Measurements from ENCODE around the gene RASGEF1B. TPM values are rescaled to one million over a fixed set of nuclear protein-coding genes. Genes with fewer than 3 reads are reported as not detected.

RASGEF1B gene
- total RNA-seq, 4 donors from 2014 or later = 23.1 to 80.1 (median 29.5) TPM

DNA sequence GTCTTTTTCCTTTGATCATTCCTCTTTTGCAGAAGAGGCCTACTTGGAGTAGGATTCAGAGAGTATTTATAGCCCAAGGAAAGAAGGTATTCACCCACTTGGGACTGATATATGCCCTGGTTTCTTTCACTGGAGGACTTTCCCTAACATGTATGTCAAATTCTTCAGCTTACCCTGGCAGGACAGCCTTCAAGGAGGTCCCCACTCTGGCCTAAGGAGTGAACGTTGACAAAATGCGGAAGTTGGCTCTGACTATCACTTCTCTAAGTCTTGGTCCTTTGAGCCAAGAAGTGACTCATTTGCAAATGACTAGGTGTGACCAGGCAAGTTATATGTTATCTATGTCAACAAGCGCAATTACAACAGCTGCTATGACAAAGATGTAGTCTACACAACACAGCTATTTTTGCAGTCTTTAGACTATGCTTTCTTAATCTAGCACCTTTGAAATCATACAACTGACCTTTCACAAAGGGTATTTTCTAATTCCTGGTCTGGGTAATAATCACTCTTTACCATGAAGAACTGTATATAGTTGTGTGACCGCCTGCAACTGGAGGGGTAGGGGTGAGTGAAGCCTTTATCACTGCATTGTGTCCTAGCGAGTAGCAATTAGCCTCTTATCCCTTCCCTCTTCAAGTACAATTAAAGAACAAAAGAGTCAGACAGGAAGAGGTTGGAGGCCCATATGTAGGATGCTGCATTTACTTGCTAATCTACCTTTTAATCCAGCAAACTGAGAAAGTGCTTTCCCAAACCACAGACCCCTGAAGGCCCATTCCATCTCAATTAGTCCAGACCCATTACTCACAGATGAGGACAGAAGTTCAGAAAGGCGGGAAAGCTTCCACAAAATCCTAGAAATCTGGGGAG lies 50.1 kb downstream of the RASGEF1B start:
- TF ChIP-seq, protein P1, sequence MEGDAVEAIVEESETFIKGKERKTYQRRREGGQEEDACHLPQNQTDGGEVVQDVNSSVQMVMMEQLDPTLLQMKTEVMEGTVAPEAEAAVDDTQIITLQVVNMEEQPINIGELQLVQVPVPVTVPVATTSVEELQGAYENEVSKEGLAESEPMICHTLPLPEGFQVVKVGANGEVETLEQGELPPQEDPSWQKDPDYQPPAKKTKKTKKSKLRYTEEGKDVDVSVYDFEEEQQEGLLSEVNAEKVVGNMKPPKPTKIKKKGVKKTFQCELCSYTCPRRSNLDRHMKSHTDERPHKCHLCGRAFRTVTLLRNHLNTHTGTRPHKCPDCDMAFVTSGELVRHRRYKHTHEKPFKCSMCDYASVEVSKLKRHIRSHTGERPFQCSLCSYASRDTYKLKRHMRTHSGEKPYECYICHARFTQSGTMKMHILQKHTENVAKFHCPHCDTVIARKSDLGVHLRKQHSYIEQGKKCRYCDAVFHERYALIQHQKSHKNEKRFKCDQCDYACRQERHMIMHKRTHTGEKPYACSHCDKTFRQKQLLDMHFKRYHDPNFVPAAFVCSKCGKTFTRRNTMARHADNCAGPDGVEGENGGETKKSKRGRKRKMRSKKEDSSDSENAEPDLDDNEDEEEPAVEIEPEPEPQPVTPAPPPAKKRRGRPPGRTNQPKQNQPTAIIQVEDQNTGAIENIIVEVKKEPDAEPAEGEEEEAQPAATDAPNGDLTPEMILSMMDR (IDR thresholded peaks at IDR 0.05; ENCODE audit: low read depth) = no peak

DNA sequence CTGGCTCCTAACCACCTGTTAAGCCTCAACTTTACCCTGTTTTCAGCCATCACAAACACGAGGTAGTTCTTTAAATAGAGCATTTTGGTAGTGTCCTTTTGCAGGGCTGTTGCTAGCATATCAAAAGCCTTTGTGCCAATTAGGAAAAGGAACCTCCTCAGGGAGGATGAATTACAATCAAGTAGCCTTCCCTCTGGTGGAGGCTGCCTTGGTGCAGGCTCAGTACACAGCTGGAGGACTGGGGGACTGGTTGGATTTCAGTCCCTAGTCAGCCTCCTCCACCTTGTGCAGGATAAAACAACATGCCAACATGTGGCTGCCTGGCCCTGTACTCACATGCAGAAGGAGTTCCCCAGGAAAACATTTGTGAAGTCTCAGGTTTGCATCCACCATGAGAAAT lies 53.1 kb downstream of the RASGEF1B start:
- TF ChIP-seq, protein P1 (IDR thresholded peaks at IDR 0.05; ENCODE audit: low read depth) = no peak

DNA sequence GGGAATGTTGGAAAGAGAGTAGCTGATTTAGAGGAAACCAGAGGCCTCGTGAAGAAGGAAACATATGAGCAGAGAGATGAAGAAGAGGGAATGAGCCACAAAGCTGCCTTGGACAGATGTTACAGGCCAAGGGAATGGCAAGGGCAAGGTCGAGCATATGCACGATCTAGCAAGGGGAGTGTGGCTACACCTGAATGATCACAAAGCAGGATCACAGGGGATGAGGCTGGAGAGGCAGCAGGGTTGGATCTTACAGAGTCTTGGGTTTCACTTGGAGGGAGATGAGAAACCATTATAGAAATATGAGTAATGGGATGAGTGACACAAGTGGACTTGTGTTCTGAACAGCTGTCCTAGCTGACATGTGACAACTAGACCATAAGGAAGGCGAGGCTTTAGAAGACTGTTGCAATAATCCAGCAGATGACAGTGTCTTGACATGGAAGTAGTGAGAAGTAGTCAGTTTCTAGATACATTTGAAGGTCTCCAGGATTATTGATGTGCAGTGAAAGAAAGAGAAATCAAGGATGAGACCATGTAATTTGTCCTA lies 58.7 kb downstream of the RASGEF1B start:
- TF ChIP-seq, protein P1 (IDR thresholded peaks at IDR 0.05; ENCODE audit: low read depth) = no peak

DNA sequence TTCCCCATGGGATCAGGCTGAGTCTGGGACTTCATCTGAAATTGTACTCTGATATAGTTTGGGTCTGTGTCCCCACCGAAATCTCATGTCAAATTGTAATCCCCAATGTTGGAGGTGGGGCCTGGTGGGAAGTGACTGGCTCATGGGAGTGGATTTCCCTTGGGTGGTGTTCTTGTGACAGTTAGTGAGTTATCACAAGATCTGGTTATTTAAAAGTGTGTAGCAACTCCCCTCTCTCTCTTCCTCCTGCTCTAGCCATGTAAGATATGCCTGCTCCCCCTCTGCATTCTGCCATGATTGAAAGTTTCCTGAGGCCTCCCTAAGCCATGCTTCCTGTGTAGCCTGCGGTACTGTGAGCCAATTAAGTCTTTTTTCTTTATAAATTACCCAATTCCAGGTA lies 61.0 kb downstream of the RASGEF1B start:
- TF ChIP-seq, protein P1 (IDR thresholded peaks at IDR 0.05; ENCODE audit: low read depth) = no peak

DNA sequence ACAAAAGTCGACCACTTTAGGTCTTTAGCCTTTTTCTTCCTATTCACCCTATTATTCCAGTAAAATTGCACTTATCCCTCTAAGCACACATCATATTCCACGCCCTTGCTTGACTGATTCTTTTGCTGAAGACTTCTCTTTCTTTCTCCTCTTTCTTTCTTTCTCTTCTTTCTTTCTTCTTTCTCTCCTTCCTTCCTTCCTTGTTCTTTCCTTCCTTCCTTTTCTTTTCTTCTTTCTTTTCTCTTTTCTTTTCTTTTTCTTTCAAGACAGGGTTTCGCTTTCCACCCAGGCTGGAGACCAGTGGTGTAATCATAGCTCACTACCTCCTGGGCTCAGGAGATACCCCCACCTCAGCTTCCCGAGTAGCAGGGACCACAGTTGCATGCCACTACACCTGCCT lies 61.9 kb downstream of the RASGEF1B start:
- TF ChIP-seq, protein P1 (IDR thresholded peaks at IDR 0.05; ENCODE audit: low read depth) = no peak

DNA sequence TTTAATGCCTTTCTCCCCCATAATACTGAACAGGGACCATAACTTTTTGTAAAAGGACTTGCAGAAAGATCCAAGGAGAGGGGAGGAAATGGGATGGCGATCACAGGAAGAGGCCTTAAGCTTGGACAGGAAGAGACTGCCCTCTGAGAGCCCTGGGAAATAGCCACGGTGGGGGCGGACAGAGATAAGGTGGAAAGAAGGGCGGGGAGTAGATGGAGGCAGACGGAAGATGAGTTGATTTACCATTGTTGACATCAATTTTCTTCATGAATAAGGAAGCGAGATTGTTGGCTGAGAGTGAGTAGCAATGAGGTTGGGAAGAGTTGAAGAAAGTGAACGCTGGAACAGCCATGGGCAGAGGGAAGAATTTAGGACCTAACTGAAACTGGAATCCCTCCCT lies 63.4 kb downstream of the RASGEF1B start:
- TF ChIP-seq, protein P1 (IDR thresholded peaks at IDR 0.05; ENCODE audit: low read depth) = no peak

DNA sequence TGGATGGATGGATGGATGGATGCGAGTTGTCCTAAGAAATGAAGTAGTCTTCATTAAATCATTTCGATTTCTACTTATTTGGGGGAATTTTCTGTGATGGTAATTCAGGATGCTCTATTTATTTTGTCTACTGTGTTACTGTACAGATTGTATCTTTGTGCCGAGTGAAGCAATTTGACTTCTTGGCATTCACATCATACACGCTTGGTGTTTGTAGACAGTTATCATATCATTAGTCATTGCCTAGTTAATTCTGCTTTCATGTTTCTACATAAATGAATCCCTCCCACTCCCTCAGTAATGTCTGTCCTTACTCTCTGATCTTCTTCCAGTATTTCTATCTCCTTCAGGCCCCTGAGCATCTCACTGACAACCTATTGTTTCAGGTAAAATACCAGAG lies 64.0 kb downstream of the RASGEF1B start:
- TF ChIP-seq, protein P1 (IDR thresholded peaks at IDR 0.05; ENCODE audit: low read depth) = no peak

Measured in subcutaneous adipose tissue (tissue), 4 donors.